Endodermal cell (in vitro differentiated cells): ENCODE results near the gene SMG5. TPM values are rescaled to one million over a fixed set of nuclear protein-coding genes. Genes with fewer than 3 reads are reported as not detected.

Source experiments
- DNase-seq: peaks from one replicate; pipeline ENCODE4 v3.0.0-alpha.2; 2017
- H3K27ac ChIP-seq: 2 replicates; pipeline ENCODE4 v1.5.1; 2013; ENCODE audit warnings: mild to moderate bottlenecking, low read depth, low read length, moderate library complexity
- H3K27me3 ChIP-seq: 2 replicates; pipeline ENCODE4 v1.6.1; 2013; ENCODE audit warnings: mild to moderate bottlenecking, low read length, moderate library complexity; ENCODE audit not compliant: insufficient read depth, control insufficient read depth, poor library complexity, severe bottlenecking
- H3K36me3 ChIP-seq: 2 replicates; pipeline ENCODE4 v1.7.0; 2013; ENCODE audit warnings: mild to moderate bottlenecking, low read length, moderate library complexity; ENCODE audit not compliant: control insufficient read depth, insufficient read depth
- H3K4me1 ChIP-seq: one replicate; pipeline ENCODE4 v1.7.0; 2013; ENCODE audit warnings: low read length; ENCODE audit not compliant: control insufficient read depth, insufficient read depth
- H3K4me3 ChIP-seq: 2 replicates; pipeline ENCODE4 v1.5.1; 2013; ENCODE audit warnings: mild to moderate bottlenecking, low read length, moderate library complexity
- H3K9ac ChIP-seq: 2 replicates; pipeline ENCODE4 v1.6.1; 2013; ENCODE audit warnings: mild to moderate bottlenecking, low read length, moderate library complexity; ENCODE audit not compliant: poor library complexity, severe bottlenecking; ENCODE audit errors: extremely low read depth
- H3K9me3 ChIP-seq: 2 replicates; pipeline ENCODE4 v1.6.1; 2013; ENCODE audit warnings: mild to moderate bottlenecking, low read length, moderate library complexity; ENCODE audit not compliant: control insufficient read depth
- H3K27ac Mint-ChIP-seq: 2 replicates; pipeline ENCODE4 v1.8.0; 2020; ENCODE audit warnings: mixed read lengths
- H3K27me3 Mint-ChIP-seq: 2 replicates; pipeline ENCODE4 v1.8.0; 2021; ENCODE audit warnings: mild to moderate bottlenecking, mixed read lengths; ENCODE audit not compliant: insufficient read depth
- H3K36me3 Mint-ChIP-seq: 2 replicates; pipeline ENCODE4 v1.8.0; 2020; ENCODE audit warnings: low read depth, mixed read lengths
- H3K4me1 Mint-ChIP-seq: 2 replicates; pipeline ENCODE4 v1.8.0; 2020; ENCODE audit warnings: mixed read lengths
- H3K4me3 Mint-ChIP-seq: 2 replicates; pipeline ENCODE4 v1.8.0; 2020; ENCODE audit warnings: mild to moderate bottlenecking, moderate library complexity, mixed read lengths
- H3K9me3 Mint-ChIP-seq: 2 replicates; pipeline ENCODE4 v1.8.0; 2020; ENCODE audit warnings: mild to moderate bottlenecking, mixed read lengths
- WGBS, 2 experiments: methylation state at CpG; one replicate each; pipeline versions ENCODE4 v1.1.5 to v1.1.7; 2013; ENCODE audit warnings: missing lambda C conversion rate in 2 of 2, mixed read lengths in 1 of 2; ENCODE audit not compliant: insufficient coverage in 1 of 2, insufficient read length in 1 of 2; 5-methylcytosine and 5-hydroxymethylcytosine counted together
- total RNA-seq, 2 donors: library from RNA; stranded (reverse); fragmentation: NEBNext Ultra II Directional in 1 of 2; extraction: Animal tissue kit (Norgen Biotek cat#: 25700) in 1 of 2; gene quantifications; 2 replicates in 1 of 2; 3 replicates in 1 of 2; pipeline ENCODE4 v1.2.1, GENCODE V29; 2021
- TF ChIP-seq, protein P1 (sequence below): fragments of 200-600 bp; sonication (generic); conservative IDR thresholded peaks from 2 replicates; pipeline ENCODE4 v1.5.0; 2021; ENCODE audit warnings: antibody characterized with exemption, mild to moderate bottlenecking

SMG5 gene
- total RNA-seq, 2 donors from 2014 or later: 103 to 111 TPM

GRCh38 chr1:156257711-156258110, 24.9 kb downstream of the SMG5 start:
- peaks cover 78% of the 10 kb centered on the region for H3K36me3 ChIP-seq
- no peak overlapping the region for H3K9ac ChIP-seq
- H3K27ac Mint-ChIP-seq: peak overlapping the region; percentile 45
- WGBS, 2 experiments: 98 to 100% methylated on average over 2 of the region's 2 CpGs
- H3K36me3 Mint-ChIP-seq: peaks cover 74% of the 10 kb centered on the region
- H3K27me3 ChIP-seq: no peaks in the 10 kb centered on the region
- H3K4me1 ChIP-seq: no peaks in the 10 kb centered on the region
- TF ChIP-seq, protein P1, sequence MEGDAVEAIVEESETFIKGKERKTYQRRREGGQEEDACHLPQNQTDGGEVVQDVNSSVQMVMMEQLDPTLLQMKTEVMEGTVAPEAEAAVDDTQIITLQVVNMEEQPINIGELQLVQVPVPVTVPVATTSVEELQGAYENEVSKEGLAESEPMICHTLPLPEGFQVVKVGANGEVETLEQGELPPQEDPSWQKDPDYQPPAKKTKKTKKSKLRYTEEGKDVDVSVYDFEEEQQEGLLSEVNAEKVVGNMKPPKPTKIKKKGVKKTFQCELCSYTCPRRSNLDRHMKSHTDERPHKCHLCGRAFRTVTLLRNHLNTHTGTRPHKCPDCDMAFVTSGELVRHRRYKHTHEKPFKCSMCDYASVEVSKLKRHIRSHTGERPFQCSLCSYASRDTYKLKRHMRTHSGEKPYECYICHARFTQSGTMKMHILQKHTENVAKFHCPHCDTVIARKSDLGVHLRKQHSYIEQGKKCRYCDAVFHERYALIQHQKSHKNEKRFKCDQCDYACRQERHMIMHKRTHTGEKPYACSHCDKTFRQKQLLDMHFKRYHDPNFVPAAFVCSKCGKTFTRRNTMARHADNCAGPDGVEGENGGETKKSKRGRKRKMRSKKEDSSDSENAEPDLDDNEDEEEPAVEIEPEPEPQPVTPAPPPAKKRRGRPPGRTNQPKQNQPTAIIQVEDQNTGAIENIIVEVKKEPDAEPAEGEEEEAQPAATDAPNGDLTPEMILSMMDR: no peak
- no peaks in the 10 kb centered on the region for H3K27me3 Mint-ChIP-seq
- H3K4me1 Mint-ChIP-seq: peaks cover 8% of the 10 kb centered on the region
- no peaks in the 10 kb centered on the region for H3K9me3 Mint-ChIP-seq
- no peaks in the 10 kb centered on the region for H3K9me3 ChIP-seq
- no peak overlapping the region for H3K27ac ChIP-seq
- H3K4me3 Mint-ChIP-seq: no peak overlapping the region
- DNase-seq: no peak
- H3K4me3 ChIP-seq: no peak overlapping the region

DNA sequence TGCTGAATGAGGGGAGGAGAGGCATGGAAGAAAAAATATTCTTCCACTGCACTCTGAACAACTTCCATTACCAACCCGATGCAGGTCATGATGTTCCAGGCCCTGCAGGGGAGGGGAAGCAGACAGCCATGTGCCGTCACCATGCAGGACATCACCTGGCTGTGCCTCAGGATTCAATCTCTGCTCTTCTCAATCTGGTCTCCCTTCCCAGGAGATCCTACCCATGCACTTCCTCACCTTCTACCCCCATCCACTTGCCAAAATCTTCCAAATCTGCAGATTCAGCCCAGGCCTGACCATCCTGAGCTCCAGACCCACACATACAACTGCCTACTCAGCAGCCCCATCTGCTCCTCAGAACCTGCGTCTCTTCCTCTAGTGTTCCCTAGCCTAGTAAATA, 29.0 kb downstream of the SMG5 start:
- no peak for DNase-seq
- Histone ChIP-seq H3K9ac (no peak overlapping the region), H3K4me1 (no peaks in the 10 kb centered on the region), H3K27me3 (no peaks in the 10 kb centered on the region), H3K9me3 (no peaks in the 10 kb centered on the region), H3K4me3 (no peak overlapping the region), H3K36me3 (peaks cover 82% of the 10 kb centered on the region), H3K27ac (no peak overlapping the region)
- Mint-ChIP-seq H3K27me3 (no peaks in the 10 kb centered on the region), H3K4me1 (peaks cover 8% of the 10 kb centered on the region), H3K4me3 (no peak overlapping the region), H3K36me3 (peaks cover 72% of the 10 kb centered on the region), H3K9me3 (no peaks in the 10 kb centered on the region), H3K27ac (no peak overlapping the region)
- TF ChIP-seq, protein P1: no peak
- 96 to 100% methylated on average over 1 to 3 of the region's 3 CpGs for WGBS, 2 experiments

GRCh38 chr1:156251527-156251926, 31.1 kb downstream of the SMG5 start:
- WGBS, 2 experiments: 83 to 92% methylated on average over 1 to 3 of the region's 3 CpGs

More at GRCh38 chr1:156251527-156251926, 31.1 kb downstream of the SMG5 start:
- H3K4me3 Mint-ChIP-seq: no peak overlapping the region
- peaks cover 7% of the 10 kb centered on the region for H3K4me1 Mint-ChIP-seq
- Histone ChIP-seq H3K27ac (no peak overlapping the region), H3K4me1 (no peaks in the 10 kb centered on the region), H3K9ac (no peak overlapping the region), H3K4me3 (no peak overlapping the region), H3K27me3 (no peaks in the 10 kb centered on the region), H3K9me3 (no peaks in the 10 kb centered on the region), H3K36me3 (peaks cover 61% of the 10 kb centered on the region)
- TF ChIP-seq, protein P1: no peak
- DNase-seq: no peak
- no peaks in the 10 kb centered on the region for H3K9me3 Mint-ChIP-seq
- H3K27me3 Mint-ChIP-seq: no peaks in the 10 kb centered on the region
- peaks cover 53% of the 10 kb centered on the region for H3K36me3 Mint-ChIP-seq
- H3K27ac Mint-ChIP-seq: no peak overlapping the region
